GM19193 (cell line): ENCODE measurements around the gene ST6GAL1.

Source experiments
- POLR2A ChIP-seq: IDR thresholded peaks from 4 replicates; pipeline ENCODE4 v1.6.1; 2011; ENCODE audit not compliant: insufficient read depth, insufficient read length; ENCODE audit errors: extremely low read depth

The ST6GAL1 gene

DNA sequence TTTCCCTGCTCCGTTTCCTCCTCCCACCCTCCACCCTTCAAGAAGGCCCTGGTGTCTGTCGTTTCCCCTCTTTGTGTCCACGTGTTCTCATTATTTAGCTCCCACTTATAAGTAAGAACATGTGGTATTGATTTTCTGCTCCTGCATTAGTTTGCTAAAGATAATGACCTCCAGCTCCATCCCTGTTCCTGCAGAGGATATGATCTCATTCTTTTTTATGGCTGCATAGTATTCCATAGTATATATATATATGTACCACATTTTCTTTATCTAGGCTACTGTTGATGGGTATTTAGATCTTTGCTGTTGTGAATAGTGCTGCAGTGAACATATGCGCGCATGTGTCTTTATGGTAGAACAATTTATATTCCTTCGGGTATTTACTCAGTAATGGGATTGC is 4.8 kb downstream of the ST6GAL1 start:
- no peak for TF ChIP-seq POLR2A

DNA sequence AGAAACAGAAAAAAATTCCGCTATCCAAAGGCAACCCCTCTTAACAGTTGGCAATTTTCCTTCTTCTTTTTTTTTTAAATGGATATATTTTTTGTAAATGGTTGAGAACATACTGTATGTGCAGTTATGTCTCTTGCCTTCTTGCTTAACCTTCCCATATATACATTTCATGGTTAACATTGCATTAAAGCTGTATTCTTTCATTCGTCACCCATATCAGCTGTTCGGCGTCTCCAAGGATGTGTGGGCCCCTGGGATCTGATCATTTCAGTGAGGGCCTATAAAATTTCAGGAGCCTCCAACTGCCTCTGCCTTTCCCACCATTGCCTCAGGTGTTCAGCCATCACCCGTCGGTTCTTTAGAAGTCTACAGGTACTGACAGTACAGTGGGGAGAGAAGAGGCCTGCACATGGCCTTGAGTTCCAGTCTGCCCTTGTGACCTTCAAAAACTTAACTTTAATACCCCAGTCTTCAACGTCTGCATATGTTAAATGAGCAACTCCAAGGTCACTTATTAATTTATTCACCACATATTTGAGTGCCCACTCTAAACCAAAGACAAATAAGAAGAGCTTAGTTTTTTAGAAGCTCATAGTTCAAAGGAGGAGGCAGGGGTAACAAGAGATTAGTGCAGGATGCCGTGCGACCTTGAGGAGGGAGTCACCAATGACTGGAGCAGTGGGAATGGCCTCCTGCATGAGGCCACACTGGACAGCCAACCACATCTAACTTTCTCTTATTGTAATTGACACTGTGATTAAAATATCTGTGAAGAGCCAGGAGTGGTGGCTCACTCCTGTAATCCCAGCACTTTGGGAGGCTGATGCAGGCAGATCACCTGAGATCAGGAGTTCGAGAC is 6.9 kb downstream of the ST6GAL1 start:
- TF ChIP-seq POLR2A: no peak

DNA sequence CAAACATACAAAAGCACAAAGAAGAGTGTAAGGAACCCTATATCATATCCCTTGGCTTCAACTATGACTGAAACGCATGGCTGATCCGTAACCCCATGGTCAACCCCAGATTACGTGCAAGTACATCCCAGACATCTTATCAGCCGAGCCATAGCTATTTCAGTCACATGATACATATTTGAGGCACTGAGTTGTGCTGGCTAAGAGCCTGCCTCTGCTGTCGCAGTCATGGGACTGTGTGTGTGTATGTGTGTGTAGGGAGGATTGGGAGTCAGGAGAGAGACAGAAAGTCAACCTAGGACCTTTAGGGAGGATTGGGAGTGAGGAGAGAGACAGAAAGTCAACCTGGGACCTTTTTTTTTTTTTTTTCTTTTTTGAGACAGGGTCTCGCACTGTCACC is 8.4 kb downstream of the ST6GAL1 start:
- TF ChIP-seq POLR2A: no peak

DNA sequence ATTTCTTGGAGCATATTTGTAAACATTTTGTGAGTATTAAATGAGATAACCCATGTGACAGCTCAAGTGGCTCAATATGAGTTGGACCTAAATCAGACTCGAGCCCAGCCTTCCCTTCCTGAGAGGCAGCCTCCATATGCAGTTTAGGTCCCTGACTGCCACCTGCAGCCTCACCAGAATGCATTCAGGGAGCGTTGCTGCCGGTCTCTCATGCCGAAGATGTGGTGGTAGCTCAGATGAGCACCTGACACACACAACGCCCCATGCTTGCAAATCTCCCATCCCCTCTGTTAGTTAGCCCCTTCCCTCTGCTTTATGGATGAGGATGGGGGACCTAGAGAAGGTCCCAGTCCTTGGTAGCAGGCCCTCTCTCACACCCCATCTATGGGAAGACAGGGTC is 9.2 kb downstream of the ST6GAL1 start:
- no peak for TF ChIP-seq POLR2A

DNA sequence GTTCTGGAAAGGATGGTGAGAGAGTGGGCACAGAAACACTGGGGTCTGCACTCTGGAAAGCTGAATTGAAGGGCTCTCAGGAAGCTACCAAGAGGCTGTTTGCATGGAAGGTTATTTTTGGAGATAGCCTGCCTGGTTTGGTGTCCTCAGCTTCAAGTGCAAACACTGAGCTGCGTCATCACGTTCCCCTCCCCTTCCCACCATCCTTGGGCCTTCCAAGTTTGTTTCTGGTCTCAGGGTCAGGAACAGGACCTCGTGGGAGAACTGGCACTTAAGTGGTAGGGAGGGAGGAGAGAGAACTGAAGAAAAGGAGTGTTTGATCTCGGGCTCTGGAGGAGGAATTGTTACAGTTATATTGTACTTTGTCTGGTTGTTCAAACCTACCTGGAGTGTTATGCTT is 10.6 kb downstream of the ST6GAL1 start:
- TF ChIP-seq POLR2A: no peak

DNA sequence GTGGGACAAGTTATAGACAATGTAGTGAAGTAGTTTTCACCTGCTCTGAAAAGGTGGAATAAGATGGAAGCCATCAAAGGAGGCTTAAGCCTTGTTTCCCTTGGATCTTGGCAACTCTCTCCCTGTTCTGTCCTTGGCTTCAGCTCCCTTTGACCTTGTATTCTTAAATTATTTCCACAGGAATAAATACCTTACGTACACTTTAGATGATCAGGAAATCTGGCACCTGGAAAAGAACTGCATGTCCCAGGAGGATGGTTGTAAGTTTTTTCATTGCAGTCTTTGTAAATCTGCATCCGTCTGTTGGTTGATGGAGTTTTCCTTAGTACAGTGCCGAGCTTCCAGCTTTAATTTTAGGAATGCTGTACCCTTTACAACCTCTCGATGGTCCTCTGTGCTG is 11.8 kb downstream of the ST6GAL1 start:
- no peak for TF ChIP-seq POLR2A

DNA sequence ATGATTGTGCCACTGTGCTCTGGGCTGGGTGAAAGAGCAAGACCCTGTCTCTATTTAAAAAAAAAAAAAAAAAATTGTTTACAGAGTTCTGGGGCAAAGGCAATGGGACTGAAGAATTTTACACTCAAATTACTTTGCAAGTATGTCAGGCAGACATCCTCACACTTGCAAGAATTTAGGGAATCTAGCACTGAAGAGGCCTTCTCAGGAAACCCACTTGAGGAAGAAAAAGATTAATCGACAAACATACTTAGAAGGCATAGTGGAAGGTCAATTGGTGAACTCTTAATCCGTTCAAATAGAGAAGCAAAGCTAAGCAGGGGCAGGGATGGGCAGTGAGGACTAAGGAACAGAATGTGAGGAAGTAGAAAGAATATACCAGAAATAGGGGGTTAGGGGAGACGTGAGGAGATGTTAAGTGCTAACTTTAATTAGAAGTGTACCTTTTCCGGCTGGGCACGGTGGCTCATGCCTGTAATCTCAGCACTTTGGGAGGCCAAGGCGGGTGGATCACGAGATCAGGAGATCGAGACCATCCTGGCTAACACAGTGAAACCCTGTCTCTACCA is 15.0 kb downstream of the ST6GAL1 start:
- no peak for TF ChIP-seq POLR2A

DNA sequence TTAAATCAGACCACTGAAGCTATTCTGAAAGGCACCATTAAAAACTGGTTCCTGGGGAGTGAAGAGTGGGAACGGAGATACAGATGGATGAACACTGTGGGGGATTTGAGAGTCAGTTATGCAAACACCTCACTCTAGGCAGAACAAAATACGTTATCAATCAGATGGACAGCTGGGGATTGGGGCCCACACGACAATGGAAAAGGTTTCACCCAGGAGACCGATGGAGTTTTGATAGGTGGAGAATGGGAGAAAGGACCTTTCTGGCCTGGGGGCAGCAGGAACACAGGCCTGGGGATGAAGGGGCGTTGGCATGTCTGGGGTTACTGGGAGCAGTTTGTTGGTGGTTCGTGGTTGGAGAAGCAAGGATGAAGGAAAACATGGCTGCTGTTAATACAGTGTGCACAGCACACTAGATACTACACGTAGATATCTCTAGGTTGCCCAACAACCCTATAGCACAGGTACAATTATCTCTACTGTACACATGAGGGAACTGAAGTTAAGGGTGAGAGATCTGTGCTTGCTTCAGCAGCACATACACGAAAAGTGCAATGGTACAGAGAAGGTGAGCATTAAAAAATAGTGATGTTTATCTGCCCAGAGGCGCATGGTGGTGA is 16.5 kb downstream of the ST6GAL1 start:
- no peak for TF ChIP-seq POLR2A

DNA sequence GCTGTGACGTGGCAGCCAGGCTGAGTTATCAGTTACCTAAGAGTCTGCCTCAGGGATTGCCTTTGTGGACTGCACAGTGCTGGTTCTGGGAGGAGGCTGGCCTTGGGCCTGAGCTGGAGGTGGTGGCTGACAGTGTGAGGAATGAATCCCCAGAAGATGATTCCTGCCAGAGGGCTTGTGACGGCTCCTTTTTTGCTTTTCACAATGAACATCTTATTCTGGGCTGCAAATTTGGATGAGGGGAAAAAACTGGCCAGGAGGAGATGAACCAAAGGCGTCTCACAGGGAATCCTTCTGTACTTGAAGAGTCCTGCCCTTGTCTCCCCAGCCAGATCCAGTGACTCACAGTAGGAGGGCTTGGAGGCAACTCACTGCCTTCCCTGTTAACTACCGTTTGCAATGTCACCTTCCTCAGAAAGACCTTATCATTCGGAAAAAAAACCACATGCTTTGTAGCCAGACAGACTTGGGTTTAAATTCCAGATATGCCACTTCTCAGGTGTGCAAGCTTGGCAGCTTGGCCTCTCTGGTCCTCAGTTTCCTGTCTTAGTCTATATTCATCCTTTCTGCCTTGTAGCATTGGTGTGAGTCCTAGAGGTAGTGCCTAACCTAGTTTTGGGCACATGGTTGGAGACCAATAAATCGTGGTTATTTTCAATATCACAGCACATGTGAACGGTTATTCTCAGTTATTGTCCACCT is 19.1 kb downstream of the ST6GAL1 start:
- TF ChIP-seq POLR2A: no peak

DNA sequence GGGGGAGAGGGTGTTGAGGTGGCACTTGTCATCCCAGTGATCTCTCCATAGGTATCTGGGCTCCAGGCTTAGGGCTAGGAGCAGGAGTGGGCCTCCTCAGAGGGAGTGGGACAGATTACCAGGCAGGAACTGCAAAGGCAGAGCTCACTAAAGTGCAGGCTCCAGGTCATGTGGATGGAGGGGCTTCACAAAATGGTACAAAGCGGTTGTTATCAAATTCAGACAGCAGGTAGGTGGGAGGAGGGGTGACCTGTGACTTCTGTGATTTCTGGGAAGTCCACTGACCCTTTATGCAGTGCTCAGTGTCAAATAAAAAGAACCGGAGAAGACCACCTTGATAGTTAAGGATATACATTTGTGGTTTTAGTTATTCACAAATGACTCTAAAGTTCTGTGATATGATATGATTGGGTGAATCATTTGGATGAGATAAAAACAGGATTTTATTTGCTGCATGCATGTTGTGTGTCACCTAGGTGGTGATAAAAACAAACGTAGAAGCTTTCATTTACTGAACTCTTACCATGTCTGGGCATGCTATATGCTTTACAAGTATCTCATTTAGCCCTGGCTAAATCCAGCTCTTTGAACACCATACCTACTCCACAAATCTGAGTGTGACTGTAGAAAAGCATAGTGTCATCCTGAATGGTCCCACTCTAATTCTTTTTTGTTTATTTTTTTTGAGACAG is 20.2 kb downstream of the ST6GAL1 start:
- TF ChIP-seq POLR2A: no peak

DNA sequence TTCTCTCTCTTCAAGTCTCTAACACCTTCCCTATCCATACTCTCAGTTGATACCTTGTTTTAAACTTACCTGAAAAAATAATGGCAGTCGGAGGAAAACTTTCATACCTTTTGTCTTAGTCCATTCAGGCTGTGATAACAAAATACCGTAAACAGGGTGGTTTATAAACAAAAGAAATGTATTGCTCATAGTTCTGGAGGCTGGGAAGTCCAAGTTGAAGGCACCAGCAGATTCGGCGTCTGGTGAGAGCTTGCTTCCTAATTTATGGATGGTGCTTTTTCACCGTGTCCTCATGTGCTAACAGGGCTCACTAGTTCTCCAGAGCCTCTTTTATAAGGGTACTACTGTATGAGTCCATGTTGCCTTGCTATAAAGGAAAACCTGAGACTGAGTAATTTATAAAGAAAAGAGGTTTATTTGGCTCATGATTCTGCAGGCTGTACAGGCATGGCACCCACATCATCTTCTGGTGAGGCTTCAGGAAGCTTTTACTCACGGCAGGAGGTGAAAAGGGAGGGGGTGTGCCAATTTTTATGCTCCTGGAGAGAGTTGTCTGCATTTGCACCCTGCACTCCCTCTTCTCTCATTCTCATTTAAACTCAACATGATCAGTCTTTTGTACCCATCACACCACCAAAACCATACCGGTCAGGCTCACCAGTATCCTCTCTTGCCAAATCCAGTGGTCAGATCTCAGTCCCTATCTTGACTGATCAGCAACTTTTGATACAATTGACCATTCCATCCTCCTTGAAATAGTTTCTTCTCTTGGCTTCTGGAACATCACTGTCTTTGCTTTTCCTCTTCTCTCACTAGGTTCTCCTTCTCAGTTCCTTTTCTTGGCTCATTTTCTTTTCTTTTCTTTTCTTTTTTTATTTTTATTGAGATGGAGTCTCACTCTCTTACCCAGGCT is 21.6 kb downstream of the ST6GAL1 start:
- TF ChIP-seq POLR2A: no peak

DNA sequence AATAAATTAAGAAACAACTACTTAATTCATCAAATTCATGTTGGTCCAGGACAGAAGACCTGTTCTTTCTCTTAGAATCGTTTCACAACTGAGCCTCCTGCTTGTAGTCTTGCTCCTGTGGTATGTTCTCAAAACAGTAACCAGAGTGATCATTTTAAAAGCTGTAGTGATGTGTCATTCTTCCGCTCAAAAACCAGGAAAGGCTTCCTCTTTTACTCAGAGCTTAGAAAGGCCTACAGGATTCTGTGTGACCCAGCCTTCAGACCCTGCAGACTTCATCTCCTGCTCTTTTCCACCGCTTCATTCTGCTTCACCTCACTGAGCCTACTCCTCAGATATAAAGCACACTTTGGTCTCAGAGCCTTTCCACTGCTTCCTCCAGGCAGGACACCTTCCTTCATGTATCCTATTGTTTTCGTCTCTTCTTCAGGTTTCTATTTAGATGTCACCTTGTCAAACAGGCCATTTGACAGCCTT is 22.7 kb downstream of the ST6GAL1 start:
- TF ChIP-seq POLR2A: no peak

DNA sequence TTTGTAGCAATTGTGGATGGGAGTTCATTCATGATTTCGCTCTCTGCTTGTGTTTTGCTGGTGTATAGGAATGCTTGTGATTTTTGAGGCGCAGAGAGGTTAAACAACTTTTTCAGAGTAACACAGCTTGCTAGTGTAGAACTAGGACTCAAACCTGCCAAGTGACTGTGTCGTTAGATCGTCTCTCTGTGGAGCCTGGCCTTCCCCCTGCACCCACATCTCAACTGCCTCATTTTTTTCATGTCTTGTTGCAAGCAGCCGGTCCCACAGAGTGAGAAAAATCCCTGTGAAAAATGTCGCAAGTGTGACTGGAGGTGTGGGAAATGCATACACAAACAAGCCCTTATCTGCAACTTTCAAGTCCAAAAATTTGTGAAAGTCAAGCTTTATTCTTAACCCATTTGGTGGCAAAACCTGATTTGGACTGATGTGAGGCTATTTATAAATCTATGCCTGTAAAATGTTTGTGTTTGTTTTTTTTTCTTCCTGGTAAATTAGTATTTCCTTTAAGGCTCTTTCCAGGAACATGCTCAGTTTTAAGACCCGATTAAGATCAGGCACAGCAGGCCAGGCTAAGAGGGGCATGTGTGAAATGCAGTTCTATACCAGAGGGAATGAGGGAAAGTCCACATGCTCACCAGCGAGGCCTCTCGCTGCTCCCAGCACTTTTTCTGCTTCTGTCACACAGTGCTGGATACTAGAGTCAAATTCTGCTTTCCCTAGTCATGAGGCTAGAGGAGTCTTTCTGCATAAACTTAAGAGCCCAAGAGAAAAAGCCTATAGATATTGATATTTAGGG is 25.8 kb downstream of the ST6GAL1 start:
- TF ChIP-seq POLR2A: no peak
